CD14-positive monocyte (primary cell): ENCODE results near the gene FBXO40. TPM values are rescaled to one million over a fixed set of nuclear protein-coding genes. Genes with fewer than 3 reads are reported as not detected.

ENCODE experiments used
- DNase-seq, 3 donors: peaks; one replicate each; pipeline ENCODE4 v3.0.0-alpha.2; 2011 to 2022
- H2AFZ ChIP-seq: 2 replicates; pipeline ENCODE4 v1.6.0; 2012; ENCODE audit warnings: mild to moderate bottlenecking, low read depth, low read length, inconsistent platforms; ENCODE audit not compliant: insufficient read depth, poor library complexity, severe bottlenecking
- H3K27ac ChIP-seq, 2 donors: 1 replicate in 1 of 2; 2 replicates in 1 of 2; pipeline ENCODE4 v1.5.1; 2012 to 2013; ENCODE audit warnings: low read length in 2 of 2, control low read depth in 1 of 2, inconsistent platforms in 1 of 2, low read depth in 1 of 2, mild to moderate bottlenecking in 1 of 2
- H3K27me3 ChIP-seq, 2 donors: one replicate each; pipeline versions ENCODE4 v1.6.0 to v1.6.1; 2011 to 2013; ENCODE audit warnings: low read length in 2 of 2; ENCODE audit not compliant: control insufficient read depth in 2 of 2, insufficient read depth in 2 of 2
- H3K36me3 ChIP-seq, 2 donors: replicated peaks in 1 of 2; 1 replicate in 1 of 2; 2 replicates in 1 of 2; pipeline versions ENCODE4 v1.5.1 to v1.6.1; 2012 to 2013; ENCODE audit warnings: low read length in 2 of 2, control low read depth in 1 of 2, inconsistent platforms in 1 of 2, mild to moderate bottlenecking in 1 of 2; ENCODE audit not compliant: insufficient read depth in 2 of 2, control insufficient read depth in 1 of 2
- H3K4me1 ChIP-seq, 2 donors: 1 replicate in 1 of 2; 2 replicates in 1 of 2; pipeline versions ENCODE4 v1.5.1 to v1.6.1; 2012 to 2013; ENCODE audit warnings: low read length in 2 of 2, control low read depth in 1 of 2, inconsistent platforms in 1 of 2, mild to moderate bottlenecking in 1 of 2, moderate library complexity in 1 of 2; ENCODE audit not compliant: insufficient read depth in 2 of 2, control insufficient read depth in 1 of 2
- H3K4me2 ChIP-seq: replicated peaks from 2 replicates; pipeline ENCODE3; 2012; ENCODE audit warnings: low read length, moderate library complexity, mild to moderate bottlenecking; ENCODE audit not compliant: poor library complexity, severe bottlenecking; ENCODE audit errors: extremely low read depth
- H3K4me3 ChIP-seq, 3 experiments: fragments of 200-600 bp in 1 of 3; sonication (generic) in 1 of 3; replicated peaks in 1 of 3; 1 replicate in 2 of 3; 2 replicates in 1 of 3; pipeline ENCODE4 v1.5.1; 2011 to 2013; ENCODE audit warnings: low read length in 3 of 3, mild to moderate bottlenecking in 3 of 3, control low read depth in 2 of 3, low read depth in 2 of 3, inconsistent platforms in 1 of 3, moderate library complexity in 1 of 3
- H3K79me2 ChIP-seq: 2 replicates; pipeline ENCODE4 v1.6.0; 2012; ENCODE audit warnings: mild to moderate bottlenecking, control low read depth, inconsistent platforms, low read length, moderate library complexity; ENCODE audit not compliant: insufficient read depth
- H3K9ac ChIP-seq: 2 replicates; pipeline ENCODE4 v1.6.0; 2017; ENCODE audit warnings: low read length, mild to moderate bottlenecking; ENCODE audit not compliant: insufficient read depth, poor library complexity, severe bottlenecking
- H3K9me3 ChIP-seq, 2 donors: replicated peaks in 1 of 2; 1 replicate in 1 of 2; 2 replicates in 1 of 2; pipeline versions ENCODE4 v1.5.1 to v1.6.1; 2012 to 2013; ENCODE audit warnings: low read length in 2 of 2, control low read depth in 1 of 2; ENCODE audit not compliant: control insufficient read depth in 1 of 2, insufficient read depth in 1 of 2
- H4K20me1 ChIP-seq: 2 replicates; pipeline ENCODE4 v1.6.0; 2012; ENCODE audit warnings: mild to moderate bottlenecking, low read length, control low read depth, moderate library complexity; ENCODE audit not compliant: insufficient read depth
- H3K27ac Mint-ChIP-seq, 7 donors: one replicate each; pipeline ENCODE4 v1.8.0; 2020; ENCODE audit warnings: mild to moderate bottlenecking in 7 of 7, mixed read lengths in 7 of 7, moderate library complexity in 6 of 7, inconsistent platforms in 2 of 7
- H3K27me3 Mint-ChIP-seq, 3 donors: one replicate each; pipeline ENCODE4 v1.8.0; 2021 to 2022; ENCODE audit warnings: low read depth in 3 of 3, mild to moderate bottlenecking in 3 of 3, mixed read lengths in 3 of 3, moderate library complexity in 3 of 3, inconsistent platforms in 1 of 3
- H3K36me3 Mint-ChIP-seq, 2 donors: one replicate each; pipeline ENCODE4 v1.8.0; 2020; ENCODE audit warnings: mixed read lengths in 2 of 2, inconsistent platforms in 1 of 2, mild to moderate bottlenecking in 1 of 2
- H3K4me1 Mint-ChIP-seq: one replicate; pipeline ENCODE4 v1.8.0; 2020; ENCODE audit warnings: mild to moderate bottlenecking, mixed read lengths
- H3K4me3 Mint-ChIP-seq, 2 donors: one replicate each; pipeline ENCODE4 v1.8.0; 2020; ENCODE audit warnings: mild to moderate bottlenecking in 2 of 2, mixed read lengths in 2 of 2, moderate library complexity in 1 of 2
- H3K9me3 Mint-ChIP-seq, 7 donors: one replicate each; pipeline ENCODE4 v1.8.0; 2020 to 2022; ENCODE audit warnings: mixed read lengths in 7 of 7, mild to moderate bottlenecking in 6 of 7, moderate library complexity in 6 of 7, inconsistent platforms in 2 of 7
- CTCF ChIP-seq: fragments of 200-600 bp; IDR thresholded peaks from one replicate; pipeline ENCODE4 v1.8.0; 2022; ENCODE audit warnings: antibody characterized with exemption, mild to moderate bottlenecking
- WGBS: methylation state at CpG from one replicate; pipeline ENCODE4 v1.1.5; 2013; ENCODE audit warnings: missing lambda C conversion rate; ENCODE audit not compliant: insufficient coverage; 5-methylcytosine and 5-hydroxymethylcytosine counted together
- intact Hi-C, 2 donors: fragments of 100-400 bp; cut with micrococcal nuclease; formaldehyde crosslinking; loops; one replicate each; pipeline versions ENCODE4 v1.15.0 to v1.15.1; 2023
- polyA plus RNA-seq, 3 donors: library from polyadenylated mRNA; depleted of rRNA in 1 of 3; unstranded in 2 of 3; stranded (reverse) in 1 of 3; fragments of 300-500 nt in 2 of 3; fragments of >200 nt in 1 of 3; fragmentation: Illumina TruSeq in 2 of 3; gene quantifications; 1 replicate in 2 of 3; 2 replicates in 1 of 3; pipeline ENCODE4 v1.2.3, GENCODE V29; 2012 to 2021

FBXO40 gene
- polyA plus RNA-seq, 3 donors, result not detected

GRCh38 chr3:121552797-121553196 lies 40.4 kb upstream of the FBXO40 start:
- Histone ChIP-seq H3K4me2 (no peak overlapping the region), H2AFZ (peak overlapping the region; percentile 55), H3K36me3 (no peaks in the 10 kb centered on the region), H3K4me3 (no peak overlapping the region), H3K27me3 (no peaks in the 10 kb centered on the region), H4K20me1 (no peaks in the 10 kb centered on the region), H3K4me1 (peaks cover 14 to 15% of the 10 kb centered on the region in 2 donors), H3K9me3 (no peaks in the 10 kb centered on the region), H3K9ac (no peak overlapping the region), H3K27ac (no peak overlapping the region), H3K79me2 (no peaks in the 10 kb centered on the region)
- no peak overlapping the region for H3K27ac Mint-ChIP-seq
- TF ChIP-seq CTCF, result no peak
- no peak for DNase-seq
- H3K9me3 Mint-ChIP-seq, result peaks cover 0 to 5% (median 2%) of the 10 kb centered on the region in 7 donors
- H3K4me1 Mint-ChIP-seq, result peaks cover 15% of the 10 kb centered on the region
- H3K27me3 Mint-ChIP-seq, result peaks cover 0 to 4% (median 2%) of the 10 kb centered on the region in 3 donors
- intact Hi-C loops, result no loop called here
- peaks cover 0 to 5% of the 10 kb centered on the region in 2 donors for H3K36me3 Mint-ChIP-seq
- WGBS, result no CpG with 5 or more reads among the region's 3 CpGs
- no peak overlapping the region for H3K4me3 Mint-ChIP-seq

- TF ChIP-seq CTCF, result no peak
- no peaks in the 10 kb centered on the region for H3K36me3 Mint-ChIP-seq
- peaks cover 0 to 5% (median 3%) of the 10 kb centered on the region in 7 donors for H3K9me3 Mint-ChIP-seq
- peaks cover 2 to 8% (median 8%) of the 10 kb centered on the region in 3 donors for H3K27me3 Mint-ChIP-seq
- peaks cover 3% of the 10 kb centered on the region for H3K4me1 Mint-ChIP-seq
- Histone ChIP-seq H3K27ac (no peak overlapping the region), H3K27me3 (no peaks in the 10 kb centered on the region), H3K4me1 (no peaks in the 10 kb centered on the region), H3K79me2 (no peaks in the 10 kb centered on the region), H3K9me3 (no peaks in the 10 kb centered on the region), H3K9ac (no peak overlapping the region), H3K36me3 (no peaks in the 10 kb centered on the region), H3K4me3 (no peak overlapping the region), H2AFZ (no peak overlapping the region), H4K20me1 (no peaks in the 10 kb centered on the region), H3K4me2 (no peak overlapping the region)
- WGBS, result 100% methylated on average over 1 of the region's 5 CpGs
- no peak overlapping the region for H3K4me3 Mint-ChIP-seq
- intact Hi-C loops, result no loop called here
- no peak for DNase-seq
- H3K27ac Mint-ChIP-seq, result no peak overlapping the region
These were observed 35.7 kb upstream of the FBXO40 start for GRCh38 chr3:121557426-121557934.
